ENCODE measurements around the gene ZRSR2.

The ZRSR2 gene

GRCh38 chrX:15769300-15769954 is 20.9 kb upstream of the ZRSR2 start:
- DNase-seq (ENCODE audit: low read depth): no peak
- H3K4me3 ChIP-seq (ENCODE audit: low read depth, low read length): no peak overlapping the region
- TF ChIP-seq CTCF (IDR thresholded peaks at IDR 0.05; ENCODE audit: control insufficient read depth, extremely low read depth, insufficient read depth): no peak

DNA sequence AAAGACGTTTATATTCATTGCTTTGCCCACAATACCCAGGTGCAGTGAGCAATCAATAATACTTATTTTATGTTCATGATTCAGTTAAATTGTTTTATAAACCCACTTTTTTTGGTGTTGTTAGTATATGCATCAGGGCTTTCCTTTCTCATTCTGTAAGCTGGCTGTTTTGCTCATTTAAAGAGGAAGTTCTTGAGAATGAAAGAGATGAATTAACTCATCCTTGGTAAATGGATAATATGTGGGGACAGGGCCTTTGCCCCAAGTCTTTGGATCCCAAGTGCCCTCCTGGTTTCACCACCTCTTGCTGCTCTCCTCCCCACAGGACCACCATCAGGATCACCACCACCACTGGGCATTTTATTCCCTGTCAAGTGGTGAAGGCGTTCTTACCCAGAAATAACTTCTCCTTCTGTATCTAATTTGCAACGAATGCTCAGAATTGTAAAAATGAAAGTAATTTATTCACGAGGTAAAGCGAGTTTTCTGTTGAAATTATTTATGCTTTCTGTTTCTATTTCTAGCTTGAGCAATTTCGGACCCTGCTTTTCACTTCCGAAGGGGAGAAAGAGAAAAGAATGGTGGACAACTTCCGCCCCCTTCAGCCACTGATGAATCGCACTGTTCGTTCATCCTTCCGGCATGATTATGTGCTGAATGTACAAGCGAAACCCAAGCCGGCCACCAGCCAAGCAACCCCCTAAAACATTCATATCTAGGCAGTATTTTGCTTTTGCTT is 8.2 kb upstream of the ZRSR2 start:
- TF ChIP-seq CTCF (IDR thresholded peaks at IDR 0.05; ENCODE audit: control insufficient read depth, extremely low read depth, insufficient read depth): no peak
- no peak overlapping the region for H3K4me3 ChIP-seq (ENCODE audit: low read depth, low read length)
- DNase-seq (ENCODE audit: low read depth): no peak

GRCh38 chrX:15785176-15785750 is 5.0 kb upstream of the ZRSR2 start:
- TF ChIP-seq CTCF (IDR thresholded peaks at IDR 0.05; ENCODE audit: control insufficient read depth, extremely low read depth, insufficient read depth): no peak
- no peak for DNase-seq (ENCODE audit: low read depth)

GRCh38 chrX:15786915-15787314 is 3.4 kb upstream of the ZRSR2 start:
- TF ChIP-seq CTCF (IDR thresholded peaks at IDR 0.05; ENCODE audit: control insufficient read depth, extremely low read depth, insufficient read depth): no peak
- DNase-seq (ENCODE audit: low read depth): no peak

More at GRCh38 chrX:15785176-15785750, 5.0 kb upstream of the ZRSR2 start:
- H3K4me3 ChIP-seq (ENCODE audit: low read depth, low read length): no peak overlapping the region

GRCh38 chrX:15790769-15791290 is 546 bp downstream of the ZRSR2 start:
- peak overlapping the region; percentile 78 for H3K4me3 ChIP-seq (ENCODE audit: low read depth, low read length)
- DNase-seq (ENCODE audit: low read depth): no peak
- no peak for TF ChIP-seq CTCF (IDR thresholded peaks at IDR 0.05; ENCODE audit: control insufficient read depth, extremely low read depth, insufficient read depth)

More at GRCh38 chrX:15786915-15787314, 3.4 kb upstream of the ZRSR2 start:
- H3K4me3 ChIP-seq (ENCODE audit: low read depth, low read length): no peak overlapping the region

- TF ChIP-seq CTCF (IDR thresholded peaks at IDR 0.05; ENCODE audit: control insufficient read depth, extremely low read depth, insufficient read depth): no peak
- no peak overlapping the region for H3K4me3 ChIP-seq (ENCODE audit: low read depth, low read length)
- DNase-seq (ENCODE audit: low read depth): no peak
Observed at GRCh38 chrX:15797707-15798106, 7.4 kb downstream of the ZRSR2 start.

All from LNCaP clone FGC (cell line).